ENCODE data around the gene TENT4B. TPM values are rescaled to one million over a fixed set of nuclear protein-coding genes. Genes with fewer than 3 reads are reported as not detected.

The TENT4B gene
- total RNA-seq, 3 donors from 2014 or later: 13.4 to 16.4 (median 13.6) TPM

- no peak for TF ChIP-seq POLR2A (IDR thresholded peaks at IDR 0.05)
- peak in 2 of 3 donors; percentile 59 to 63 for TF ChIP-seq CTCF (IDR thresholded peaks at IDR 0.05)
- TF ChIP-seq POLR2AphosphoS5 (IDR thresholded peaks at IDR 0.05): peak in 1 of 3 donors; percentile 17
- Histone ChIP-seq H3K4me1 (peaks cover 0 to 8% of the 10 kb centered on the region in 2 donors), H3K27me3 (no peaks in the 10 kb centered on the region), H3K4me3 (no peak overlapping the region), H3K9me3 (no peaks in the 10 kb centered on the region), H3K36me3 (no peaks in the 10 kb centered on the region), H3K27ac (no peak overlapping the region)
- peak; percentile 58 to 63 for DNase-seq (ENCODE audit: low spot score in 2 of 2)
- intact Hi-C loops (cut with DNase I; ENCODE audit: low total_unique reads): no loop called here
These were observed 57.3 kb downstream of the TENT4B start for GRCh38 chr16:50210266-50211038.

DNA sequence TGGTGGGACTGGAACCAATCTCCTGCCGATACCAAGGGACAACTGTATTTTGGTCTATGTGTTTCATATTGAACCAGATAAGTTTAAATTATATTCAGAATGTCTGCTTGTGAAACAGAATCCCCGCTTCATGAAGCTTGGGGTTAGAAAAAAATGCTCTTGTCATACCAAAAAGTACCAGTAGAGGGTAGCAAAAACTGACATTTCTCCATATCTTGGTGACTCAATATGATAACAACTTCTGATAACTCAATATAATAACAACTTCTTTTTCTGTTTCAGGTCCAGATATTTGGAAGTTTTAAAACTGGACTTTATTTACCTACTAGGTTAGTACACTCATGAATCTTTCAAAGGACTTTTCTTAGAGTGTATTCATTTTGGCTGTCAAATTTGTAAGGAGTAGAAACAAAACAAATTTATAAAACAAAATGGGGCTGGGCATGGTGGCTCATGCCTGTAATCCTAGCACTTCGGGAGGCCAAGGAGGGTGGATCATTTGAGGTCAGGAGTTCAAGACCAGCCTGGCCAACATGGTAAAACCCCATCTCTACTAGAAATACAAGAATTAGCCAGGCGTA, 60.9 kb downstream of the TENT4B start:
- intact Hi-C loops (cut with DNase I; ENCODE audit: low total_unique reads): no loop called here

GRCh38 chr16:50215680-50216079, 62.6 kb downstream of the TENT4B start:
- TF ChIP-seq POLR2AphosphoS5 (IDR thresholded peaks at IDR 0.05) (no peak), CTCF (IDR thresholded peaks at IDR 0.05) (no peak), POLR2A (IDR thresholded peaks at IDR 0.05) (no peak)
- no peak for DNase-seq (ENCODE audit: low spot score in 2 of 2)
- Histone ChIP-seq H3K27me3 (no peaks in the 10 kb centered on the region), H3K27ac (no peak overlapping the region), H3K9me3 (no peaks in the 10 kb centered on the region), H3K4me3 (no peak overlapping the region), H3K36me3 (no peaks in the 10 kb centered on the region), H3K4me1 (peaks cover 0 to 2% of the 10 kb centered on the region in 2 donors)
- intact Hi-C loops (cut with DNase I; ENCODE audit: low total_unique reads): no loop called here

More for the DNA sequence above, 60.9 kb downstream of the TENT4B start:
- no peaks in the 10 kb centered on the region for H3K27me3 ChIP-seq
- no peak overlapping the region for H3K4me3 ChIP-seq
- H3K27ac ChIP-seq: no peak overlapping the region
- H3K4me1 ChIP-seq: peaks cover 0 to 8% of the 10 kb centered on the region in 2 donors
- TF ChIP-seq CTCF (IDR thresholded peaks at IDR 0.05) (peak; percentile 77 to 84 (median 79)), POLR2AphosphoS5 (IDR thresholded peaks at IDR 0.05) (no peak), POLR2A (IDR thresholded peaks at IDR 0.05) (no peak)
- H3K9me3 ChIP-seq: no peaks in the 10 kb centered on the region
- no peak for DNase-seq (ENCODE audit: low spot score in 2 of 2)
- no peaks in the 10 kb centered on the region for H3K36me3 ChIP-seq

DNA sequence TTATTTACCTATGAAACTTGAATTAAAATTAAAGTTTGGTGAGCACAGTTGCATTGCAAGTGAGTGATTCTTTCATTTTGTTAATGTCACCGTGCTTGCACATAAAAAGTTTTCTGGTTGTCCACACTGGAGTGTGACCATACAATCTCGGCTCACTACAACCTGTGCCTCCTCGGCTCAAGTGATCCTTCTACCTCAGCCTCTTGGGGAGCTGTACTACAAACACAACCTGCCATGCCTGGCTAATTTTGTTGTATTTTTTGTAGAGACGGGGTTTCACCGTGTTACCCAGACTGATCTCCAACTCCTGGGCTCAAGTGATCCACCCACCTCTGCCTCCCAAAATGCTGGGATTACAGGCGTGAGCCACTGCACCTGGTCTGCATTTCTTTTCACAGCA, 63.1 kb downstream of the TENT4B start:
- TF ChIP-seq POLR2A (IDR thresholded peaks at IDR 0.05) (no peak), POLR2AphosphoS5 (IDR thresholded peaks at IDR 0.05) (no peak), CTCF (IDR thresholded peaks at IDR 0.05) (no peak)
- Histone ChIP-seq H3K4me1 (no peaks in the 10 kb centered on the region), H3K27me3 (no peaks in the 10 kb centered on the region), H3K9me3 (no peaks in the 10 kb centered on the region), H3K27ac (no peak overlapping the region), H3K4me3 (no peak overlapping the region), H3K36me3 (no peaks in the 10 kb centered on the region)
- no peak for DNase-seq (ENCODE audit: low spot score in 2 of 2)
- intact Hi-C loops (cut with DNase I; ENCODE audit: low total_unique reads): no loop called here

DNA sequence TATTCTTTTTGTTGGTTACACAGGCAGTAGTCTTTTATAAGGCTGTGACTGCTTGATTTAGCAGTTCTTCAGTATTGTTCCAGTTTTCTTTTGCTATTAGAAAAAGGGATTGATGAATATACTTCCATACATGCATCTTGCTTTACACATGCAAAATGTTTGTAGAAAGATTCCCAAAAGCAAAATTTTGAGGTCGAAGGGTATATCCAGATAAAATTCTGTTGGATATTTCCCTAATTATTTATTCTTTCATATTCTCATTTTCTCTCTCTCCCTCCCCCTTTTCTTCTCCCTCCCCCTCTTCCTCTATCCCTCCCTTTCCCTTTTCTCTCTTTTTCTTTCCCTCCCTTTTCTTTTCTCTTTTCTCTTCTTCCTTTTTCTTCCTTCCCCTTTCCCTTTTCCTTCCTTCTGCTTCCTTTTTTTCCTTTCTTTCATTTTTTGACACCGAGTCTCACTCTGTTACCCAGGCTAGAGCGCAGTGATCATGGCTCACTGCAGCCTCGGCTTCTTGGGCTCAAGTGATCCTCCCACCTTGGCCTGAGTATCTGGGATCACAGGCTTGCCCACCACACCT, 66.4 kb downstream of the TENT4B start:
- Histone ChIP-seq H3K4me1 (no peaks in the 10 kb centered on the region), H3K9me3 (no peaks in the 10 kb centered on the region), H3K27ac (no peak overlapping the region), H3K27me3 (no peaks in the 10 kb centered on the region), H3K36me3 (no peaks in the 10 kb centered on the region), H3K4me3 (no peak overlapping the region)
- intact Hi-C loops (cut with DNase I; ENCODE audit: low total_unique reads): no loop called here
- no peak for DNase-seq (ENCODE audit: low spot score in 2 of 2)
- TF ChIP-seq POLR2A (IDR thresholded peaks at IDR 0.05) (no peak), CTCF (IDR thresholded peaks at IDR 0.05) (no peak)

Data from breast epithelium (tissue), 4 donors.